Measurements from ENCODE around the gene CCSER1.

DNA sequence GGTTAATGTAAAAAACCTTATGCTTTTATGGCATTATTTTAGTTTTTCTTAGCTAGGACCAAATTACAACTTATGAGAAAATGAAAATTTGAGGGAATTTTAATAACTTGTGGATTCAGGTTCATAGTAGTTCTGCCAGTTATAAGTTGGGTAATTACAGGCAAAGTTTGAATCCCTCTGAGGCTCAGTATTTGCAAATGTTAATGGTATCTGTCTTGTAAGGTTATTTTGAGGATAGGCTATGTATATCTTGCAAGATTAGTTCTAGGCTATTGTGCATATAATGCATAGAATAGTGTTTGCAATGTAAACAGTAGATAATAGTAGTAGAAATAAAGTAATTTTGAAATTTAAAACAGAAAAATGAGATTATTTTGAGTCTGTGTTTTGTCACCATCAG is 44.7 kb upstream of the CCSER1 start:
- TF ChIP-seq, protein P1, sequence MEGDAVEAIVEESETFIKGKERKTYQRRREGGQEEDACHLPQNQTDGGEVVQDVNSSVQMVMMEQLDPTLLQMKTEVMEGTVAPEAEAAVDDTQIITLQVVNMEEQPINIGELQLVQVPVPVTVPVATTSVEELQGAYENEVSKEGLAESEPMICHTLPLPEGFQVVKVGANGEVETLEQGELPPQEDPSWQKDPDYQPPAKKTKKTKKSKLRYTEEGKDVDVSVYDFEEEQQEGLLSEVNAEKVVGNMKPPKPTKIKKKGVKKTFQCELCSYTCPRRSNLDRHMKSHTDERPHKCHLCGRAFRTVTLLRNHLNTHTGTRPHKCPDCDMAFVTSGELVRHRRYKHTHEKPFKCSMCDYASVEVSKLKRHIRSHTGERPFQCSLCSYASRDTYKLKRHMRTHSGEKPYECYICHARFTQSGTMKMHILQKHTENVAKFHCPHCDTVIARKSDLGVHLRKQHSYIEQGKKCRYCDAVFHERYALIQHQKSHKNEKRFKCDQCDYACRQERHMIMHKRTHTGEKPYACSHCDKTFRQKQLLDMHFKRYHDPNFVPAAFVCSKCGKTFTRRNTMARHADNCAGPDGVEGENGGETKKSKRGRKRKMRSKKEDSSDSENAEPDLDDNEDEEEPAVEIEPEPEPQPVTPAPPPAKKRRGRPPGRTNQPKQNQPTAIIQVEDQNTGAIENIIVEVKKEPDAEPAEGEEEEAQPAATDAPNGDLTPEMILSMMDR (conservative IDR thresholded peaks at IDR 0.05; ENCODE audit: low read length): no peak
- TF ChIP-seq EZH2phosphoT487 (IDR thresholded peaks at IDR 0.05; ENCODE audit: borderline replicate concordance, low read depth, low read length): no peak
